T47D (cell line): ENCODE data around the gene SEC61A1.

Experiments used
- DNase-seq, 2 experiments: peaks; one replicate each; pipeline versions ENCODE4 v3.0.0 to v3.0.0-alpha.2; 2011 to 2012; ENCODE audit warnings: low read depth in 1 of 2, low spot score in 1 of 2
- JUND ChIP-seq: IDR thresholded peaks from 2 replicates; pipeline ENCODE4 v1.6.1; 2012; ENCODE audit warnings: low read depth
- in situ Hi-C: cut with HindIII; loops from 2 replicates; pipeline ENCODE4 v1.10.0; 2016; ENCODE audit warnings: low sequenced_read_pairs, low pct_unique_long_range_greater_than_20kb

SEC61A1 gene

GRCh38 chr3:128089135-128089534 is 36.9 kb downstream of the SEC61A1 start:
- no peak for DNase-seq
- in situ Hi-C loops, result no loop called here
- TF ChIP-seq JUND, result no peak

- in situ Hi-C loops, result no loop called here
- no peak for DNase-seq
- TF ChIP-seq JUND, result no peak
Observed at GRCh38 chr3:128091586-128091985, 39.3 kb downstream of the SEC61A1 start.

GRCh38 chr3:128094295-128095151 is 42.3 kb downstream of the SEC61A1 start:
- TF ChIP-seq JUND, result no peak
- in situ Hi-C loops, result no loop called here

GRCh38 chr3:128095222-128095703 is 43.0 kb downstream of the SEC61A1 start:
- in situ Hi-C loops, result no loop called here
- TF ChIP-seq JUND, result no peak
- peak; percentile 59 to 86 for DNase-seq

More at GRCh38 chr3:128094295-128095151, 42.3 kb downstream of the SEC61A1 start:
- no peak for DNase-seq

GRCh38 chr3:128098234-128098633 is 46.0 kb downstream of the SEC61A1 start:
- DNase-seq, result no peak
- in situ Hi-C loops, result no loop called here
- TF ChIP-seq JUND, result no peak

- in situ Hi-C loops, result no loop called here
- no peak for TF ChIP-seq JUND
- no peak for DNase-seq
Observed at GRCh38 chr3:128100161-128100560, 47.9 kb downstream of the SEC61A1 start.

GRCh38 chr3:128100638-128101037 is 48.4 kb downstream of the SEC61A1 start:
- in situ Hi-C loops, result no loop called here
- no peak for DNase-seq
- no peak for TF ChIP-seq JUND

- no peak for TF ChIP-seq JUND
- DNase-seq, result no peak
- in situ Hi-C loops, result no loop called here
Observed at GRCh38 chr3:128103136-128103676, 51.0 kb downstream of the SEC61A1 start.

GRCh38 chr3:128107834-128108233 is 55.6 kb downstream of the SEC61A1 start:
- no peak for TF ChIP-seq JUND
- no peak for DNase-seq
- in situ Hi-C loops, result no loop called here

GRCh38 chr3:128111147-128111546 is 58.9 kb downstream of the SEC61A1 start:
- no peak for TF ChIP-seq JUND
- no peak for DNase-seq
- in situ Hi-C loops, result no loop called here

- TF ChIP-seq JUND, result no peak
- no peak for DNase-seq
Observed at GRCh38 chr3:128112357-128112968, 60.2 kb downstream of the SEC61A1 start.

GRCh38 chr3:128113817-128114794 is 61.9 kb downstream of the SEC61A1 start:
- no peak for TF ChIP-seq JUND
- no peak for DNase-seq
- in situ Hi-C loops, result no loop called here

More at GRCh38 chr3:128112357-128112968, 60.2 kb downstream of the SEC61A1 start:
- in situ Hi-C loops, result no loop called here
